Tibial nerve (tissue), 3 donors: ENCODE results near the gene CPNE8.

ENCODE experiments used
- CTCF ChIP-seq, 5 experiments: fragments of 200-600 bp in 3 of 5; fragments of 450-650 bp in 2 of 5; sonication (generic) in 3 of 5; IDR thresholded peaks; one replicate each; pipeline ENCODE4 v1.5.1; 2016 to 2019; ENCODE audit warnings: antibody characterized with exemption in 5 of 5, mild to moderate bottlenecking in 3 of 5, moderate library complexity in 2 of 5
- POLR2A ChIP-seq, 2 donors: fragments of 450-650 bp; IDR thresholded peaks; one replicate each; pipeline ENCODE4 v1.6.1; 2017; ENCODE audit warnings: antibody characterized with exemption in 2 of 2, mild to moderate bottlenecking in 2 of 2, moderate library complexity in 2 of 2

- TF ChIP-seq CTCF (IDR thresholded peaks at IDR 0.05) (no peak), POLR2A (IDR thresholded peaks at IDR 0.05) (no peak)
These were observed 256.6 kb downstream of the CPNE8 start for GRCh38 chr12:38648813-38649212.
